ENCODE data around the gene RGS17.
"Not testable (repeated sequence)": the region's sequence is repeated elsewhere in the genome, so short reads cannot be mapped to it uniquely, and the experiment has no call there.

Gene RGS17

GRCh38 chr6:152975204-152975915, 155.7 kb downstream of the RGS17 start:
- no peak overlapping the region for H3K27ac ChIP-seq (ENCODE audit: low read depth, low read length)
- H3K4me3 ChIP-seq (ENCODE audit: low read depth in 1 of 5, low read length in 5 of 5): no peak overlapping the region
- no peaks in the 10 kb centered on the region for H3K27me3 ChIP-seq (ENCODE audit: control insufficient read depth in 5 of 5, insufficient read depth in 4 of 5, low read length in 5 of 5)
- H3K4me1 ChIP-seq (ENCODE audit: control insufficient read depth in 5 of 5, insufficient read depth in 5 of 5, low read length in 5 of 5): no peaks in the 10 kb centered on the region
- H3K9ac ChIP-seq (ENCODE audit: low read length in 5 of 5): peak overlapping the region in 1 of 5 donors; percentile 33
- peaks cover 10 to 27% (median 15%) of the 10 kb centered on the region in 5 donors for H3K36me3 ChIP-seq (ENCODE audit: control insufficient read depth in 5 of 5, insufficient read depth in 5 of 5, low read length in 5 of 5)
- H3K9me3 ChIP-seq (ENCODE audit: control insufficient read depth in 5 of 5, low read length in 5 of 5): no peaks in the 10 kb centered on the region

DNA sequence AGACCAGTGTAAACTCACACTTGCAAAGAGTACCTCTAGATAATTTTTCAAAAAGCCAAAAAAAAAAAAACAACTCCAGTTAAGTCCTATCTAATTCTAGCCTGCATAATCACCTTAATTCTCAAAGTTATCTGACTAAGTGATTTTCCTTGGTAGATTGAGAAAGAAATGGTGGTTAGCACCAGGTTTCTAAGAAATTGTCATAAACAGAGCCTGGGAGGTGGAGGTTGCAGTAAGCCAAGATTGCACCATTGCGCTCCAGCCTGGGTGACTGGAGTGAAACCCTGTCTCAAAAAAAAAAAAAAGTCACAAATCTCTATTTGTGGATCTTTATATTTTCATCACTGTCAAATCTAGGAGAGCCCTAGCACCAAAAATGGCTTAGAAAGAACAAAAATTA, 157.2 kb downstream of the RGS17 start:
- Histone ChIP-seq H3K4me3 (ENCODE audit: low read depth in 1 of 5, low read length in 5 of 5) (no peak overlapping the region), H3K27me3 (ENCODE audit: control insufficient read depth in 5 of 5, insufficient read depth in 4 of 5, low read length in 5 of 5) (no peaks in the 10 kb centered on the region), H3K9ac (ENCODE audit: low read length in 5 of 5) (no peak overlapping the region), H3K36me3 (ENCODE audit: control insufficient read depth in 5 of 5, insufficient read depth in 5 of 5, low read length in 5 of 5) (peaks cover 17 to 40% (median 24%) of the 10 kb centered on the region in 5 donors), H3K9me3 (ENCODE audit: control insufficient read depth in 5 of 5, low read length in 5 of 5) (no peaks in the 10 kb centered on the region), H3K4me1 (ENCODE audit: control insufficient read depth in 5 of 5, insufficient read depth in 5 of 5, low read length in 5 of 5) (no peaks in the 10 kb centered on the region), H3K27ac (ENCODE audit: low read depth, low read length) (no peak overlapping the region)

DNA sequence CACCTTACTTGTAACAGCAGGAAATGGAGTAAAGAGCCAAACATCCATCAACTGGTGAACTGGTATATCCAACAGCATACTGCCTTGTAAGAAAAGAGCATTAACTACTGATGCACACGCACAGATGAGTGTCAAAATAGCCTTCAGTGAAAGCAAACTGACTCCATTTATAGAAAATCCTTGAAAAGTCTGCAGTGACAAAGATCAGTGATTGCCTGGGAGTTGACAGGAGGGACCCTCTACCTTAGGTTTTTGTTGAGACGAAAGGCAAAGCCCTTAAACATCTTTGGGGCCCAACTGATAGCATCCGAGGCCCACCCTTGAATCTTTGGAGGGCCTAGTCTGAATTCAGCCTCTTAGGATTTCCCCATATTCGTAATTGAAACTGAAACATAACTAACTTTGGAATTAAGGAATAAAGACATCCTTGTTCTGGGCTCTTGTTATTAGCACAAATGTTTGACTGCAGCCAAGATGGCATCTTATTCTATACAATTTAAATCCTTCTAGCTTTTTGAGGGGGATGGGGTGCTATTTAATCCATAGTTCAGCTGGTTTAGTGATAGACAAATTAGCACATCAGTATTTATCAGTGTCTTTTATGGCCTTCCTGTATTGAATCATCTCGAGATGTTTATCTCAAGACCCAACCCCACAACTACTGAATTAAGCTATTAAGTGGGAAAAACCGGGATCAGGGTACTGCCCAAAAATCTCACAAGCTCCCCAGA, 161.2 kb downstream of the RGS17 start:
- H3K27me3 ChIP-seq (ENCODE audit: control insufficient read depth in 5 of 5, insufficient read depth in 4 of 5, low read length in 5 of 5): no peaks in the 10 kb centered on the region
- peaks cover 16 to 40% (median 24%) of the 10 kb centered on the region in 5 donors for H3K36me3 ChIP-seq (ENCODE audit: control insufficient read depth in 5 of 5, insufficient read depth in 5 of 5, low read length in 5 of 5)
- H3K27ac ChIP-seq (ENCODE audit: low read depth, low read length): no peak overlapping the region
- H3K9me3 ChIP-seq (ENCODE audit: control insufficient read depth in 5 of 5, low read length in 5 of 5): peaks cover 0 to 5% (median 0%) of the 10 kb centered on the region in 5 donors
- H3K4me1 ChIP-seq (ENCODE audit: control insufficient read depth in 5 of 5, insufficient read depth in 5 of 5, low read length in 5 of 5): no peaks in the 10 kb centered on the region
- no peak overlapping the region for H3K4me3 ChIP-seq (ENCODE audit: low read depth in 1 of 5, low read length in 5 of 5)
- no peak overlapping the region for H3K9ac ChIP-seq (ENCODE audit: low read length in 5 of 5)

- H3K4me1 ChIP-seq (ENCODE audit: control insufficient read depth in 5 of 5, insufficient read depth in 5 of 5, low read length in 5 of 5); H3K9me3 ChIP-seq (ENCODE audit: control insufficient read depth in 5 of 5, low read length in 5 of 5); H3K27ac ChIP-seq (ENCODE audit: low read depth, low read length); H3K4me3 ChIP-seq (ENCODE audit: low read depth in 1 of 5, low read length in 5 of 5); H3K27me3 ChIP-seq (ENCODE audit: control insufficient read depth in 5 of 5, insufficient read depth in 4 of 5, low read length in 5 of 5); H3K9ac ChIP-seq (ENCODE audit: low read length in 5 of 5): not testable (repeated sequence)
- H3K36me3 ChIP-seq (ENCODE audit: control insufficient read depth in 5 of 5, insufficient read depth in 5 of 5, low read length in 5 of 5): peaks cover 13 to 21% (median 14%) of the 10 kb centered on the region in 5 donors
Observed at GRCh38 chr6:152966168-152966894, 164.8 kb downstream of the RGS17 start.

DNA sequence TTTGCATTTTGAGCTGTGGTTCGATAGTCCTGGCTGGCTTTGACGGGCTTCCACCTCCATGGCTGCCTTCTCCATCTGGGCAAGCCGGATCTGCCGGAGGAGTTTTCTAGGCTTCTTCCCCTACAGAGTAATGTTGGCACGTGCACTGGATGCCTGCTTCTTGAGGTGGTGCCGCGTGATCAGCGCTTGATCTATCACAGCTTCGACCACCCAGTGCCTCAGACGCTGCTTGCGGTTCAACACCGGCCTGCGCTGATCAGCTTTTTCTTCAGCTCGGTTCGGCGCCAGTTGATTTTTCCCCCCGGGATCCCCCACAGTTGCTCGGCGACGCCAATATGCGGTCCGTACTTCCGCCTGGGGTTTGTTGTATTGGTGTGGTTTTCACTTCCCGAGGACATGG, 171.7 kb downstream of the RGS17 start:
- H3K9me3 ChIP-seq (ENCODE audit: control insufficient read depth in 5 of 5, low read length in 5 of 5): peaks cover 0 to 7% (median 0%) of the 10 kb centered on the region in 5 donors
- H3K27me3 ChIP-seq (ENCODE audit: control insufficient read depth in 5 of 5, insufficient read depth in 4 of 5, low read length in 5 of 5): no peaks in the 10 kb centered on the region
- no peak overlapping the region for H3K4me3 ChIP-seq (ENCODE audit: low read depth in 1 of 5, low read length in 5 of 5)
- H3K27ac ChIP-seq (ENCODE audit: low read depth, low read length): no peak overlapping the region
- no peaks in the 10 kb centered on the region for H3K4me1 ChIP-seq (ENCODE audit: control insufficient read depth in 5 of 5, insufficient read depth in 5 of 5, low read length in 5 of 5)
- no peaks in the 10 kb centered on the region for H3K36me3 ChIP-seq (ENCODE audit: control insufficient read depth in 5 of 5, insufficient read depth in 5 of 5, low read length in 5 of 5)
- H3K9ac ChIP-seq (ENCODE audit: low read length in 5 of 5): no peak overlapping the region

- Histone ChIP-seq H3K9ac (ENCODE audit: low read length in 5 of 5) (no peak overlapping the region), H3K4me3 (ENCODE audit: low read depth in 1 of 5, low read length in 5 of 5) (no peak overlapping the region), H3K36me3 (ENCODE audit: control insufficient read depth in 5 of 5, insufficient read depth in 5 of 5, low read length in 5 of 5) (no peaks in the 10 kb centered on the region), H3K4me1 (ENCODE audit: control insufficient read depth in 5 of 5, insufficient read depth in 5 of 5, low read length in 5 of 5) (no peaks in the 10 kb centered on the region), H3K27ac (ENCODE audit: low read depth, low read length) (no peak overlapping the region), H3K27me3 (ENCODE audit: control insufficient read depth in 5 of 5, insufficient read depth in 4 of 5, low read length in 5 of 5) (no peaks in the 10 kb centered on the region), H3K9me3 (ENCODE audit: control insufficient read depth in 5 of 5, low read length in 5 of 5) (peaks cover 0 to 7% (median 0%) of the 10 kb centered on the region in 5 donors)
Observed at GRCh38 chr6:152957796-152958195, 173.3 kb downstream of the RGS17 start.

Data from subcutaneous abdominal adipose tissue (tissue), 5 donors.